SK-N-SH (cell line): Measurements from ENCODE around the gene OSGIN1. TPM values are rescaled to one million over a fixed set of nuclear protein-coding genes. Genes with fewer than 3 reads are reported as not detected.

Experiments used
- CTCF ChIA-PET: fragments of 300-600, 350-600 bp; formaldehyde crosslinking; extraction: SDS; loops from one replicate; lab custom pipeline; 2021; lab: Yijun Ruan, JAX
- POLR2A ChIA-PET: fragments of 350-600 bp; sonication (Branson Sonifier 250); formaldehyde crosslinking; extraction: SDS; loops from one replicate; lab custom pipeline; 2020; ENCODE audit warnings: antibody characterized with exemption, inconsistent platforms; lab: Yijun Ruan, JAX
- DNase-seq: peaks from one replicate; pipeline ENCODE4 v3.0.0; 2012
- H2AFZ ChIP-seq: fragments of 200-600 bp; sonication (generic); 2 replicates; pipeline ENCODE4 v1.8.1; 2016; ENCODE audit warnings: antibody characterized with exemption, mild to moderate bottlenecking, low read depth
- H3F3A ChIP-seq: fragments of 200-600 bp; sonication (generic); replicated peaks from 2 replicates; pipeline ENCODE3; 2016; ENCODE audit warnings: antibody characterized with exemption, mild to moderate bottlenecking; ENCODE audit not compliant: insufficient read depth
- H3K27ac ChIP-seq, 2 experiments: fragments of 200-500 bp in 1 of 2; fragments of 200-600 bp in 1 of 2; sonication (Bioruptor generic) in 1 of 2; sonication (generic), shearing (Covaris generic) in 1 of 2; 2 replicates each; pipeline versions ENCODE4 v1.5.1 to v1.6.1; 2014 to 2016; ENCODE audit warnings: low read depth in 2 of 2, inconsistent platforms in 1 of 2, low read length in 1 of 2, mild to moderate bottlenecking in 1 of 2, mixed read lengths in 1 of 2
- H3K27me3 ChIP-seq: fragments of 200-600 bp; sonication (generic), shearing (Covaris generic); 2 replicates; pipeline ENCODE4 v1.6.1; 2016; ENCODE audit warnings: mixed run types; ENCODE audit not compliant: insufficient read depth
- H3K36me3 ChIP-seq, 2 experiments: fragments of 200-500 bp in 1 of 2; fragments of 200-600 bp in 1 of 2; sonication (Bioruptor generic) in 1 of 2; sonication (generic) in 1 of 2; replicated peaks in 1 of 2; 2 replicates each; pipeline versions ENCODE3 to v1.5.1; 2014 to 2016; ENCODE audit warnings: low read length in 1 of 2, mild to moderate bottlenecking in 1 of 2; ENCODE audit not compliant: insufficient read depth in 2 of 2, control insufficient read depth in 1 of 2
- H3K4me1 ChIP-seq, 2 experiments: fragments of 200-500 bp in 1 of 2; fragments of 200-600 bp in 1 of 2; sonication (Bioruptor generic) in 1 of 2; sonication (generic), shearing (Covaris generic) in 1 of 2; 2 replicates each; pipeline versions ENCODE4 v1.5.1 to v1.6.1; 2014 to 2016; ENCODE audit warnings: low read depth in 1 of 2, low read length in 1 of 2, mixed run types in 1 of 2; ENCODE audit not compliant: insufficient read depth in 2 of 2, control insufficient read depth in 1 of 2
- H3K4me2 ChIP-seq: fragments of 200-600 bp; sonication (generic), shearing (Covaris generic); 2 replicates; pipeline ENCODE4 v1.6.1; 2017; ENCODE audit warnings: mixed run types
- H3K4me3 ChIP-seq, 2 experiments: fragments of 200-500 bp in 1 of 2; fragments of 200-600 bp in 1 of 2; sonication (Bioruptor generic) in 1 of 2; sonication (generic), shearing (Covaris generic) in 1 of 2; 2 replicates each; pipeline versions ENCODE4 v1.5.1 to v1.8.1; 2014 to 2016; ENCODE audit warnings: low read depth in 2 of 2, inconsistent platforms in 1 of 2, low read length in 1 of 2, mild to moderate bottlenecking in 1 of 2, mixed read lengths in 1 of 2, moderate library complexity in 1 of 2
- H3K79me2 ChIP-seq: fragments of 200-600 bp; sonication (generic); 2 replicates; pipeline ENCODE4 v1.8.1; 2017; ENCODE audit warnings: mild to moderate bottlenecking; ENCODE audit not compliant: insufficient read depth
- H3K9ac ChIP-seq: fragments of 200-600 bp; sonication (generic); 2 replicates; pipeline ENCODE4 v1.6.1; 2017; ENCODE audit warnings: mixed run types
- H3K9me2 ChIP-seq: fragments of 200-600 bp; sonication (generic); 2 replicates; pipeline ENCODE4 v1.6.1; 2017; ENCODE audit warnings: mixed run types
- H3K9me3 ChIP-seq: fragments of 200-600 bp; sonication (generic); 2 replicates; pipeline ENCODE4 v1.6.1; 2017; ENCODE audit warnings: mixed run types, mild to moderate bottlenecking, moderate library complexity
- H4K20me1 ChIP-seq: fragments of 200-600 bp; sonication (generic); 2 replicates; pipeline ENCODE4 v1.6.1; 2017; ENCODE audit warnings: mild to moderate bottlenecking, mixed run types; ENCODE audit not compliant: insufficient read depth
- CHD2 ChIP-seq: fragments of 150-350 bp; IDR thresholded peaks from 2 replicates; pipeline ENCODE4 v1.6.1; 2018; ENCODE audit warnings: low read length; ENCODE audit not compliant: partially characterized antibody
- EP300 ChIP-seq, 2 experiments: IDR thresholded peaks; 2 replicates each; pipeline versions ENCODE4 v1.4.0 to v1.6.1; 2012; ENCODE audit warnings: borderline replicate concordance in 1 of 2, low read depth in 1 of 2, low read length in 1 of 2
- FOXM1 ChIP-seq: IDR thresholded peaks from 2 replicates; pipeline ENCODE4 v1.4.0; 2012; ENCODE audit warnings: low read depth, mild to moderate bottlenecking
- GATA2 ChIP-seq: sonication (generic); formaldehyde crosslinking; IDR thresholded peaks from 2 replicates; pipeline ENCODE4 v1.5.0; 2020; ENCODE audit warnings: mild to moderate bottlenecking, missing genetic modification reagents
- JUND ChIP-seq: IDR thresholded peaks from 2 replicates; pipeline ENCODE4 v1.4.0; 2012
- MEF2A ChIP-seq: IDR thresholded peaks from 2 replicates; pipeline ENCODE4 v1.4.0; 2012; ENCODE audit warnings: low read depth, borderline replicate concordance
- MXI1 ChIP-seq: IDR thresholded peaks from 2 replicates; pipeline ENCODE4 v1.6.1; 2012; ENCODE audit warnings: mild to moderate bottlenecking, low read depth, low read length, improper control_type of control experiment
- NFIC ChIP-seq: IDR thresholded peaks from 2 replicates; pipeline ENCODE4 v1.4.0; 2012; ENCODE audit warnings: borderline replicate concordance
- NRF1 ChIP-seq: IDR thresholded peaks from 2 replicates; pipeline ENCODE4 v1.6.1; 2012; ENCODE audit warnings: low read depth, mild to moderate bottlenecking, low read length
- POLR2AphosphoS5 ChIP-seq: IDR thresholded peaks from 2 replicates; pipeline ENCODE4 v1.6.1; 2012; ENCODE audit warnings: low read depth, low read length
- RCOR1 ChIP-seq: fragments of 150-350 bp; IDR thresholded peaks from 2 replicates; pipeline ENCODE4 v1.6.1; 2017; ENCODE audit warnings: antibody characterized with exemption, low read length
- RFX5 ChIP-seq: IDR thresholded peaks from 2 replicates; pipeline ENCODE4 v1.6.1; 2012; ENCODE audit warnings: mild to moderate bottlenecking, improper control_type of control experiment, low read length
- RXRA ChIP-seq: IDR thresholded peaks from 2 replicates; pipeline ENCODE4 v1.4.0; 2012; ENCODE audit warnings: low read depth, mild to moderate bottlenecking, borderline replicate concordance
- SIN3A ChIP-seq: IDR thresholded peaks from 2 replicates; pipeline ENCODE4 v1.6.1; 2012; ENCODE audit warnings: low read depth, mild to moderate bottlenecking, low read length, moderate library complexity, borderline replicate concordance
- SMC3 ChIP-seq: IDR thresholded peaks from 2 replicates; pipeline ENCODE4 v1.6.1; 2012; ENCODE audit warnings: low read depth, low read length, improper control_type of control experiment
- TAF1 ChIP-seq: IDR thresholded peaks from 2 replicates; pipeline ENCODE4 v1.6.1; 2012; ENCODE audit warnings: low read depth, mild to moderate bottlenecking, low read length, moderate library complexity, borderline replicate concordance
- TCF12 ChIP-seq: IDR thresholded peaks from 2 replicates; pipeline ENCODE4 v1.4.0; 2012
- TEAD4 ChIP-seq: IDR thresholded peaks from 2 replicates; pipeline ENCODE4 v1.4.0; 2012; ENCODE audit warnings: mild to moderate bottlenecking, borderline replicate concordance; ENCODE audit not compliant: insufficient read depth
- WGBS: methylation state at CpG from one replicate; pipeline ENCODE4 v1.1.6; 2017; ENCODE audit warnings: low lambda C conversion rate; 5-methylcytosine and 5-hydroxymethylcytosine counted together
- polyA plus RNA-seq, 3 experiments: library from polyadenylated mRNA; depleted of rRNA; stranded (reverse); fragments of >200 nt; gene quantifications; 2 replicates each; pipeline ENCODE4 v1.2.3, GENCODE V29; 2012
- TF ChIP-seq, protein P1 (sequence below): IDR thresholded peaks from 2 replicates; pipeline ENCODE4 v1.6.1; 2012; ENCODE audit warnings: mild to moderate bottlenecking, low read depth, low read length, moderate library complexity
- TF ChIP-seq, protein P2 (sequence below): IDR thresholded peaks from 2 replicates; pipeline ENCODE4 v1.4.0; 2012; ENCODE audit warnings: low read depth
- TF ChIP-seq, protein P3 (sequence below): fragments of 150-350 bp; IDR thresholded peaks from 2 replicates; pipeline ENCODE4 v1.6.1; 2016; ENCODE audit warnings: mild to moderate bottlenecking, low read depth, low read length
- TF ChIP-seq, protein P4 (sequence below): fragments of 200-600 bp; sonication (generic); IDR thresholded peaks from 2 replicates; pipeline ENCODE4 v1.6.1; 2017; ENCODE audit warnings: antibody characterized with exemption, mild to moderate bottlenecking, moderate library complexity
- TF ChIP-seq, protein P5 (sequence below): IDR thresholded peaks from 2 replicates; pipeline ENCODE4 v1.4.0; 2012; ENCODE audit warnings: low read depth, borderline replicate concordance
- TF ChIP-seq, protein P6 (sequence below): IDR thresholded peaks from 2 replicates; pipeline ENCODE4; 2012

OSGIN1 gene
- polyA plus RNA-seq, 1 of the 3 experiments (the other 2 are of a cell fraction): 4.8 TPM

DNA sequence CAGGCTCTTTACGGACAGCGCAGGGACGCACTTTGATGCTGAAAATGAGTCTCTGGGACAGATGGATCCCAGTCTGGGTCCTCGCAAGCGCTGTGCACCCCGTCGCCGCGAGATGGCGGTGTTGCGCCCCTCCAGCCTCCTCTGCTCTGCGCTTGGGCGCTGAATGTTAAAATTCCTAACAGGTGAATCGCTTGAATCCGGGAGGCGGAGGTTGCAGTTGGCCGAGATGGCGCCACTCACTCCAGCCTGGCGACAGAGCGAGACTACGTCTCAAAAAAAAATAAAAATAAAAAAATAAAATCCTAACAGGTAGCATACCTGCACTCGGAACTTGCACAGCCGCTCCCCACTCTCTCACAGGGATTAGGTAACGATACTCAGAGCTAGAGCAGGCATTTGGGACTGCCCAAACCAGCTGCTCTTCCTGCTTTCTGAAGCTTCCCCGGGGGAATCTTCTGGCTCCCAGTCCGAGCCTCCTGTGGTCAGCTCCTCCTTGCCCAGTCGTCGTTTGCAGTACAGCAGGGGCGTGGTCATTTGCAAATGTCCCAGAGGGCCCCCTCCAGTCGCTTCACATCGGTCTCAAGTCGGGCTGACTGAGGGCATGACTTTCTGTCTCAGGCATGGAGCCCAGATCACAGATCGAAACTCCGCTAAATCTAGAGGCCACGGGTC, 26.2 kb upstream of the OSGIN1 start:
- peak; percentile 90 for DNase-seq
- Histone ChIP-seq H3K79me2 (no peaks in the 10 kb centered on the region), H4K20me1 (0 out of 2 replicates have a peak, but pooled peaks cover 3% of the 10 kb centered on the region), H3K9me3 (no peaks in the 10 kb centered on the region), H3K4me3 (peak overlapping the region in 1 of 2 experiments; percentile 51; a peak in 1 of 4 replicates), H3K36me3 (no peaks in the 10 kb centered on the region), H3F3A (no peaks in the 10 kb centered on the region), H3K27me3 (no peaks in the 10 kb centered on the region), H3K4me1 (peaks cover 0 to 11% of the 10 kb centered on the region in 2 experiments; a peak in 1 of 4 replicates), H3K4me2 (peak overlapping the region; percentile 59; the same call in 1 of the 2 replicates), H3K9ac (no peak overlapping the region), H2AFZ (peak overlapping the region; percentile 46; the same call in 1 of the 2 replicates), H3K9me2 (no peaks in the 10 kb centered on the region), H3K27ac (no peak overlapping the region)
- ChIA-PET CTCF (interaction anchor here (0.6 to 2.9 kb wide), 29 partner anchors 10 to 163 kb away, joined by 3 to 33 read pairs (median 3); partner anchors contain the start of genes MLYCD and OSGIN1), POLR2A (no interaction called here)
- WGBS: 24% methylated on average over 35 of the region's 35 CpGs
- TF ChIP-seq SMC3 (peak; percentile 70), RXRA (no peak), FOXM1 (no peak), POLR2AphosphoS5 (no peak), GATA2 (no peak), EP300 (IDR thresholded peaks at IDR 0.05; ENCODE audit: borderline replicate concordance in 1 of 2, low read depth in 1 of 2, low read length in 1 of 2) (no peak), MXI1 (no peak), SIN3A (no peak), JUND (no peak), RCOR1 (no peak), RFX5 (no peak), CHD2 (peak; percentile 25), TAF1 (no peak), TEAD4 (no peak), NFIC (no peak), TCF12 (no peak), MEF2A (no peak), NRF1 (no peak)
- TF ChIP-seq, protein P1, sequence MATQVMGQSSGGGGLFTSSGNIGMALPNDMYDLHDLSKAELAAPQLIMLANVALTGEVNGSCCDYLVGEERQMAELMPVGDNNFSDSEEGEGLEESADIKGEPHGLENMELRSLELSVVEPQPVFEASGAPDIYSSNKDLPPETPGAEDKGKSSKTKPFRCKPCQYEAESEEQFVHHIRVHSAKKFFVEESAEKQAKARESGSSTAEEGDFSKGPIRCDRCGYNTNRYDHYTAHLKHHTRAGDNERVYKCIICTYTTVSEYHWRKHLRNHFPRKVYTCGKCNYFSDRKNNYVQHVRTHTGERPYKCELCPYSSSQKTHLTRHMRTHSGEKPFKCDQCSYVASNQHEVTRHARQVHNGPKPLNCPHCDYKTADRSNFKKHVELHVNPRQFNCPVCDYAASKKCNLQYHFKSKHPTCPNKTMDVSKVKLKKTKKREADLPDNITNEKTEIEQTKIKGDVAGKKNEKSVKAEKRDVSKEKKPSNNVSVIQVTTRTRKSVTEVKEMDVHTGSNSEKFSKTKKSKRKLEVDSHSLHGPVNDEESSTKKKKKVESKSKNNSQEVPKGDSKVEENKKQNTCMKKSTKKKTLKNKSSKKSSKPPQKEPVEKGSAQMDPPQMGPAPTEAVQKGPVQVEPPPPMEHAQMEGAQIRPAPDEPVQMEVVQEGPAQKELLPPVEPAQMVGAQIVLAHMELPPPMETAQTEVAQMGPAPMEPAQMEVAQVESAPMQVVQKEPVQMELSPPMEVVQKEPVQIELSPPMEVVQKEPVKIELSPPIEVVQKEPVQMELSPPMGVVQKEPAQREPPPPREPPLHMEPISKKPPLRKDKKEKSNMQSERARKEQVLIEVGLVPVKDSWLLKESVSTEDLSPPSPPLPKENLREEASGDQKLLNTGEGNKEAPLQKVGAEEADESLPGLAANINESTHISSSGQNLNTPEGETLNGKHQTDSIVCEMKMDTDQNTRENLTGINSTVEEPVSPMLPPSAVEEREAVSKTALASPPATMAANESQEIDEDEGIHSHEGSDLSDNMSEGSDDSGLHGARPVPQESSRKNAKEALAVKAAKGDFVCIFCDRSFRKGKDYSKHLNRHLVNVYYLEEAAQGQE: no peak
- TF ChIP-seq, protein P2, sequence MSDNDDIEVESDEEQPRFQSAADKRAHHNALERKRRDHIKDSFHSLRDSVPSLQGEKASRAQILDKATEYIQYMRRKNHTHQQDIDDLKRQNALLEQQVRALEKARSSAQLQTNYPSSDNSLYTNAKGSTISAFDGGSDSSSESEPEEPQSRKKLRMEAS: no peak
- TF ChIP-seq, protein P3, sequence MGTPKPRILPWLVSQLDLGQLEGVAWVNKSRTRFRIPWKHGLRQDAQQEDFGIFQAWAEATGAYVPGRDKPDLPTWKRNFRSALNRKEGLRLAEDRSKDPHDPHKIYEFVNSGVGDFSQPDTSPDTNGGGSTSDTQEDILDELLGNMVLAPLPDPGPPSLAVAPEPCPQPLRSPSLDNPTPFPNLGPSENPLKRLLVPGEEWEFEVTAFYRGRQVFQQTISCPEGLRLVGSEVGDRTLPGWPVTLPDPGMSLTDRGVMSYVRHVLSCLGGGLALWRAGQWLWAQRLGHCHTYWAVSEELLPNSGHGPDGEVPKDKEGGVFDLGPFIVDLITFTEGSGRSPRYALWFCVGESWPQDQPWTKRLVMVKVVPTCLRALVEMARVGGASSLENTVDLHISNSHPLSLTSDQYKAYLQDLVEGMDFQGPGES: no peak
- TF ChIP-seq, protein P4, sequence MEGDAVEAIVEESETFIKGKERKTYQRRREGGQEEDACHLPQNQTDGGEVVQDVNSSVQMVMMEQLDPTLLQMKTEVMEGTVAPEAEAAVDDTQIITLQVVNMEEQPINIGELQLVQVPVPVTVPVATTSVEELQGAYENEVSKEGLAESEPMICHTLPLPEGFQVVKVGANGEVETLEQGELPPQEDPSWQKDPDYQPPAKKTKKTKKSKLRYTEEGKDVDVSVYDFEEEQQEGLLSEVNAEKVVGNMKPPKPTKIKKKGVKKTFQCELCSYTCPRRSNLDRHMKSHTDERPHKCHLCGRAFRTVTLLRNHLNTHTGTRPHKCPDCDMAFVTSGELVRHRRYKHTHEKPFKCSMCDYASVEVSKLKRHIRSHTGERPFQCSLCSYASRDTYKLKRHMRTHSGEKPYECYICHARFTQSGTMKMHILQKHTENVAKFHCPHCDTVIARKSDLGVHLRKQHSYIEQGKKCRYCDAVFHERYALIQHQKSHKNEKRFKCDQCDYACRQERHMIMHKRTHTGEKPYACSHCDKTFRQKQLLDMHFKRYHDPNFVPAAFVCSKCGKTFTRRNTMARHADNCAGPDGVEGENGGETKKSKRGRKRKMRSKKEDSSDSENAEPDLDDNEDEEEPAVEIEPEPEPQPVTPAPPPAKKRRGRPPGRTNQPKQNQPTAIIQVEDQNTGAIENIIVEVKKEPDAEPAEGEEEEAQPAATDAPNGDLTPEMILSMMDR: peak; percentile 95
- TF ChIP-seq, protein P5, sequence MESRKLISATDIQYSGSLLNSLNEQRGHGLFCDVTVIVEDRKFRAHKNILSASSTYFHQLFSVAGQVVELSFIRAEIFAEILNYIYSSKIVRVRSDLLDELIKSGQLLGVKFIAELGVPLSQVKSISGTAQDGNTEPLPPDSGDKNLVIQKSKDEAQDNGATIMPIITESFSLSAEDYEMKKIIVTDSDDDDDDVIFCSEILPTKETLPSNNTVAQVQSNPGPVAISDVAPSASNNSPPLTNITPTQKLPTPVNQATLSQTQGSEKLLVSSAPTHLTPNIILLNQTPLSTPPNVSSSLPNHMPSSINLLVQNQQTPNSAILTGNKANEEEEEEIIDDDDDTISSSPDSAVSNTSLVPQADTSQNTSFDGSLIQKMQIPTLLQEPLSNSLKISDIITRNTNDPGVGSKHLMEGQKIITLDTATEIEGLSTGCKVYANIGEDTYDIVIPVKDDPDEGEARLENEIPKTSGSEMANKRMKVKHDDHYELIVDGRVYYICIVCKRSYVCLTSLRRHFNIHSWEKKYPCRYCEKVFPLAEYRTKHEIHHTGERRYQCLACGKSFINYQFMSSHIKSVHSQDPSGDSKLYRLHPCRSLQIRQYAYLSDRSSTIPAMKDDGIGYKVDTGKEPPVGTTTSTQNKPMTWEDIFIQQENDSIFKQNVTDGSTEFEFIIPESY: no peak
- TF ChIP-seq, protein P6, sequence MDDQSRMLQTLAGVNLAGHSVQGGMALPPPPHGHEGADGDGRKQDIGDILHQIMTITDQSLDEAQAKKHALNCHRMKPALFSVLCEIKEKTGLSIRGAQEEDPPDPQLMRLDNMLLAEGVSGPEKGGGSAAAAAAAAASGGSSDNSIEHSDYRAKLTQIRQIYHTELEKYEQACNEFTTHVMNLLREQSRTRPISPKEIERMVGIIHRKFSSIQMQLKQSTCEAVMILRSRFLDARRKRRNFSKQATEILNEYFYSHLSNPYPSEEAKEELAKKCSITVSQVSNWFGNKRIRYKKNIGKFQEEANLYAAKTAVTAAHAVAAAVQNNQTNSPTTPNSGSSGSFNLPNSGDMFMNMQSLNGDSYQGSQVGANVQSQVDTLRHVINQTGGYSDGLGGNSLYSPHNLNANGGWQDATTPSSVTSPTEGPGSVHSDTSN: no peak
